ENCODE measurements around the gene PADI2. TPM values are rescaled to one million over a fixed set of nuclear protein-coding genes. Genes with fewer than 3 reads are reported as not detected.

Gene PADI2
- total and polyA plus RNA-seq, 2 donors (not counting 1 experiment from before 2014, with no cell fraction given), result 0.25 to 14.2 TPM

- Mint-ChIP-seq H3K4me3 (no peak overlapping the region), H3K27me3 (no peaks in the 10 kb centered on the region), H3K4me1 (no peaks in the 10 kb centered on the region), H3K27ac (no peak overlapping the region), H3K9me3 (ENCODE audit: insufficient read depth) (no peaks in the 10 kb centered on the region)
- H3K9me3 ChIP-seq (ENCODE audit: control extremely low read depth in 1 of 3, control insufficient read depth in 2 of 3, insufficient read depth in 1 of 3, low read length in 2 of 3), result no peaks in the 10 kb centered on the region
- no peaks in the 10 kb centered on the region for H4K20me1 ChIP-seq (ENCODE audit: control insufficient read depth, insufficient read depth, low read length, poor library complexity, severe bottlenecking)
- no peaks in the 10 kb centered on the region for H3K36me3 ChIP-seq (replicated peaks in 1 of 2; ENCODE audit: control extremely low read depth in 1 of 2, control insufficient read depth in 1 of 2, extremely low read depth in 1 of 2, insufficient read depth in 2 of 2, low read length in 1 of 2)
- no peak overlapping the region for H3K9ac ChIP-seq (ENCODE audit: low read length)
- ChIA-PET POLR2A (no interaction called here), CTCF (no interaction called here)
- H3K4me1 ChIP-seq (ENCODE audit: control insufficient read depth in 2 of 2, insufficient read depth in 2 of 2, low read length in 2 of 2), result no peaks in the 10 kb centered on the region
- no peak overlapping the region for H3K27ac ChIP-seq (ENCODE audit: low read length in 2 of 2)
- intact Hi-C loops (cut with micrococcal nuclease), result no loop called here
- no peak for DNase-seq
- TF ChIP-seq, protein P1, sequence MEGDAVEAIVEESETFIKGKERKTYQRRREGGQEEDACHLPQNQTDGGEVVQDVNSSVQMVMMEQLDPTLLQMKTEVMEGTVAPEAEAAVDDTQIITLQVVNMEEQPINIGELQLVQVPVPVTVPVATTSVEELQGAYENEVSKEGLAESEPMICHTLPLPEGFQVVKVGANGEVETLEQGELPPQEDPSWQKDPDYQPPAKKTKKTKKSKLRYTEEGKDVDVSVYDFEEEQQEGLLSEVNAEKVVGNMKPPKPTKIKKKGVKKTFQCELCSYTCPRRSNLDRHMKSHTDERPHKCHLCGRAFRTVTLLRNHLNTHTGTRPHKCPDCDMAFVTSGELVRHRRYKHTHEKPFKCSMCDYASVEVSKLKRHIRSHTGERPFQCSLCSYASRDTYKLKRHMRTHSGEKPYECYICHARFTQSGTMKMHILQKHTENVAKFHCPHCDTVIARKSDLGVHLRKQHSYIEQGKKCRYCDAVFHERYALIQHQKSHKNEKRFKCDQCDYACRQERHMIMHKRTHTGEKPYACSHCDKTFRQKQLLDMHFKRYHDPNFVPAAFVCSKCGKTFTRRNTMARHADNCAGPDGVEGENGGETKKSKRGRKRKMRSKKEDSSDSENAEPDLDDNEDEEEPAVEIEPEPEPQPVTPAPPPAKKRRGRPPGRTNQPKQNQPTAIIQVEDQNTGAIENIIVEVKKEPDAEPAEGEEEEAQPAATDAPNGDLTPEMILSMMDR (IDR thresholded peaks at IDR 0.05), result no peak
- no peak for TF ChIP-seq EZH2 (IDR thresholded peaks at IDR 0.05; ENCODE audit: borderline replicate concordance, insufficient read depth, low read depth, low read length, poor library complexity, severe bottlenecking)
- H3K4me2 ChIP-seq (replicated peaks; ENCODE audit: low read depth, low read length, poor library complexity, severe bottlenecking), result no peak overlapping the region
- no peak overlapping the region for H2AFZ ChIP-seq (ENCODE audit: insufficient read depth, low read depth, low read length, poor library complexity, severe bottlenecking)
- ATAC-seq (ENCODE audit: low read depth), result no peak
- H3K79me2 ChIP-seq (ENCODE audit: control insufficient read depth, insufficient read depth, low read length), result no peaks in the 10 kb centered on the region
- no peak overlapping the region for H3K4me3 ChIP-seq (ENCODE audit: control extremely low read depth in 1 of 5, extremely low read depth in 1 of 5, insufficient read depth in 1 of 5, low read depth in 2 of 5, low read length in 4 of 5)
- no peaks in the 10 kb centered on the region for H3K27me3 ChIP-seq (replicated peaks in 1 of 4; ENCODE audit: control extremely low read depth in 1 of 4, control insufficient read depth in 3 of 4, insufficient read depth in 4 of 4, low read length in 3 of 4)
- WGBS (ENCODE audit: insufficient coverage), result 89% methylated on average over 3 of the region's 4 CpGs
Observed at GRCh38 chr1:17101261-17101660, 18.0 kb downstream of the PADI2 start.

DNA sequence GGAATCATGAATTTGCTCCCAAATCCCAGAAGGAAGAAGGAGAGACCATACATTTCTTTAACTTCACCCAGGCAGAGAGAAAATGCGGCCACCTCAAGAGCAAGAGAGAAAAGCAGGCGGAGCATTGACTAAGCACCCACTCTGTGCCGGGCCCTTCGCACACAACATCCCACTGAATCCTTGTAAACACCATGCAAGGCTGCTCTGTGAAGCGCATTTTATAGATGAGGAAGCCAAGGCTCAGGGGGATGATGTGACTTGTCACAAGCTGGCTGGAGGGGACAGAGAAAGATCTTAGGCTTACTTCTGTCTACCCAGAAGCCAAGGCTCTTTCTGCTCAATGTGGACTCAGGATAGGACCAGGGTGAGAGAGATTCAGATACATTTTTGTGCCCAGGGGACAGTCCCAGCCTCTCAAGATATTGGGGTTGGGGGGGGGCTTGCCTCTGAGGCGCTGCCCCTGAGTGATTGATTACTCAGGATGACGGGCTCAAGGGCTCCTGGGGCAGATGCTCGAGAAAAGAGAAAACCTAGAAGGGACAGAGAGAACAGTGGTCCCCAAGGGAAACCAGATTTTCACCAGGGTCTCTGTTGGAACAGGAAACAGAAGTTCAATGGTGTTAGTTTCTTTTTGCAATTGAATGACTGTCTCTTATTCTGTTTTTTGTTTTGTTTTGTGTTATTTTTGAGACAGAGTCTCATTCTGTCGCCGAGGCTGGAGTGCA lies 19.5 kb downstream of the PADI2 start:
- Histone ChIP-seq H3K27me3 (replicated peaks in 1 of 4; ENCODE audit: control extremely low read depth in 1 of 4, control insufficient read depth in 3 of 4, insufficient read depth in 4 of 4, low read length in 3 of 4) (no peaks in the 10 kb centered on the region), H3K9me3 (ENCODE audit: control extremely low read depth in 1 of 3, control insufficient read depth in 2 of 3, insufficient read depth in 1 of 3, low read length in 2 of 3) (no peaks in the 10 kb centered on the region), H3K79me2 (ENCODE audit: control insufficient read depth, insufficient read depth, low read length) (no peaks in the 10 kb centered on the region), H3K27ac (ENCODE audit: low read length in 2 of 2) (no peak overlapping the region), H3K4me3 (ENCODE audit: control extremely low read depth in 1 of 5, extremely low read depth in 1 of 5, insufficient read depth in 1 of 5, low read depth in 2 of 5, low read length in 4 of 5) (no peak overlapping the region), H4K20me1 (ENCODE audit: control insufficient read depth, insufficient read depth, low read length, poor library complexity, severe bottlenecking) (no peaks in the 10 kb centered on the region), H3K9ac (ENCODE audit: low read length) (no peak overlapping the region), H3K4me2 (replicated peaks; ENCODE audit: low read depth, low read length, poor library complexity, severe bottlenecking) (no peak overlapping the region), H2AFZ (ENCODE audit: insufficient read depth, low read depth, low read length, poor library complexity, severe bottlenecking) (no peak overlapping the region), H3K36me3 (replicated peaks in 1 of 2; ENCODE audit: control extremely low read depth in 1 of 2, control insufficient read depth in 1 of 2, extremely low read depth in 1 of 2, insufficient read depth in 2 of 2, low read length in 1 of 2) (no peaks in the 10 kb centered on the region), H3K4me1 (ENCODE audit: control insufficient read depth in 2 of 2, insufficient read depth in 2 of 2, low read length in 2 of 2) (no peaks in the 10 kb centered on the region)
- no peaks in the 10 kb centered on the region for H3K9me3 Mint-ChIP-seq (ENCODE audit: insufficient read depth)
- intact Hi-C loops (cut with micrococcal nuclease), result no loop called here
- H3K27ac Mint-ChIP-seq, result no peak overlapping the region
- no peaks in the 10 kb centered on the region for H3K27me3 Mint-ChIP-seq
- ATAC-seq (ENCODE audit: low read depth) (no peak), DNase-seq (no peak)
- ChIA-PET POLR2A (no interaction called here), CTCF (no interaction called here)
- no peak overlapping the region for H3K4me3 Mint-ChIP-seq
- WGBS (ENCODE audit: insufficient coverage), result 7% methylated on average over 6 of the region's 10 CpGs
- TF ChIP-seq, protein P1 (IDR thresholded peaks at IDR 0.05), result no peak
- no peak for TF ChIP-seq EZH2 (IDR thresholded peaks at IDR 0.05; ENCODE audit: borderline replicate concordance, insufficient read depth, low read depth, low read length, poor library complexity, severe bottlenecking)
- H3K4me1 Mint-ChIP-seq, result no peaks in the 10 kb centered on the region

All from B cell (primary cell).